Activated T-cell treated with anti-CD3 and anti-CD28 coated beads for 24 hours (primary cell): Measurements from ENCODE around the gene INPP5A.
"Not testable (repeated sequence)": the region's sequence is repeated elsewhere in the genome, so short reads cannot be mapped to it uniquely, and the experiment has no call there.

Experiments used
- DNase-seq: peaks from one replicate; pipeline ENCODE4 v3.0.0-alpha.2; 2020; ENCODE audit warnings: low read depth

INPP5A gene

DNA sequence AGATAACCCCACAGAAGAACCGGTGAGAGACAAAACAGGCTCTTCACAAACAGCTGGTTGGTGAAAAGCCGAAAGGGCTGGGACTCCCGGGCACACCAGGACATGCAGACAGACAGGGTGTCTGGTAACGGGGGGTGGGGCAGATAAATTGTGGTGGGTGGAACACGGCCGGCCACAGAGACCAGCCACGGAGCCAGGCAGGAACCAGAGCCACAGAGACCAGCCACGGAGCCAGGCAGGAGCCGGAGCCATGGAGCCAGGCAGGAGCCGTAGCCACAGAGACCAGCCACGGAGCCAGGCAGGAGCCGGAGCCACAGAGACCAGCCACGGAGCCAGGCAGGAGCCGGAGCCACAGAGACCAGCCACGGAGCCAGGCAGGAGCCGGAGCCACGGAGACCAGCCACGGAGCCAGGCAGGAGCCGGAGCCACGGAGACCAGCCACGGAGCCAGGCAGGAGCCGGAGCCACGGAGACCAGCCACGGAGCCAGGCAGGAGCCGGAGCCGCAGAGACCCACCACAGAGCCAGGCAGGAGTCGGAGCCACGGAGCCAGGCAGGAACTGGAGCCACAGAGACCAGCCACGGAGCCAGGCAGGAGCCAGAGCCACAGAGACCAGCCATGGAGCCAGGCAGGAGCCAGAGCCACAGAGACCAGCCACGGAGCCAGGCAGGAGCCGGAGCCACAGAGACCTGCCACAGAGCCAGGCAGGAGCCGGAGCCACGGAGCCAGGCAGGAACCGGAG is 288.4 kb downstream of the INPP5A start:
- DNase-seq = not testable (repeated sequence)

DNA sequence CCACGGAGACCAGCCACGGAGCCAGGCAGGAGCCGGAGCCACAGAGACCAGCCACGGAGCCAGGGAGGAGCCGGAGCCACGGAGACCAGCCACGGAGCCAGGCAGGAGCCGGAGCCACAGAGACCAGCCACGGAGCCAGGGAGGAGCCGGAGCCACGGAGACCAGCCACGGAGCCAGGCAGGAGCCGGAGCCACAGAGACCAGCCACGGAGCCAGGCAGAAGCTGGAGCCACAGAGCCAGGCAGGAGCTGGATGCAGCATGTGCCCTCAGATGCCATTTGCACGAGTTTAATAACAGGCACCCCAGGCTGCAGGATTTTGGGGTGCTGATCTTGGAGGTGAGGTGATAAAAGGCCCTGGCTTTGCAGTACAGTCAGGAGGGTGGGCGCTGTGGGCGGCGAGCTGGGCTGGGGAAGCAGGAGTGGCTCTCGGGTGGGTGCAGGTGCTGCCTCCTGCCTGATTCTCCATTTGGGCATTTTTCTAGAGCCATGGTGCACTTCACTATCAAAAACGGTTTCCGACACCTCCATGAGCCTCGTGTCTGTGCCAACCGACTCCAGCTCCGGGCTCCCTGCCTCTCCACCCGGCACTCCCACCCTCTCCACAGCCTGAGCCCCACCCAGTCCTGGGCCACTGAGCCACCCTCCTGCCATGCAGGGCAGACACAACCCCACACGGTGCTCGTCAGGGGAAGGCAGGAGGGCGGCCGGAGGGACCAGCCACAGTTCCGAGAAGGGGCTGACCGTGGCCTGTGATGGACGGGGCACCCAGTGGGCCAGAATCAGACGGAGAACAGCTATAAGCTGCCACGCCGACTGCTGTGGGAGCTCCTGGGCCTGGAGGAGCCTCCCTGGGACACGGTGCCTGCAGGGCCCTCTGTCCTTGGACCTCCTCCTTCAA is 289.2 kb downstream of the INPP5A start:
- DNase-seq = no peak

DNA sequence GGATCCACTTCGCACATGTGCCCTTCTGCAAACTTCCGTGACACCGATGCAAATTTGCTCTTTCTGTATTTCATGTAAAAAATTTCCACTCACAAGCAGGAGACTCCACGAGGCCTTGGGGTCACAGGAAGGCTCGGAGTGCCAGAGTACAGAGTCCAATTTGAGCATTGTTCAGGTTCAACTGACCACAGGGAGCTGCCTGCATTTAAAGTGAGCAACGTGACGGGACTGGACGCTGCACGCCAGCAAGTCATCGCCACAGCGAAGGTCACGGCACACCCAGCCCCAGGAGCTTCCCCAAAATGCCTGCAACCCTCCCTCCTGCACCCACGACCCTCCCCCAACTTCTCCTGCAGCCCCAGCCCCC is 289.8 kb downstream of the INPP5A start:
- no peak for DNase-seq

DNA sequence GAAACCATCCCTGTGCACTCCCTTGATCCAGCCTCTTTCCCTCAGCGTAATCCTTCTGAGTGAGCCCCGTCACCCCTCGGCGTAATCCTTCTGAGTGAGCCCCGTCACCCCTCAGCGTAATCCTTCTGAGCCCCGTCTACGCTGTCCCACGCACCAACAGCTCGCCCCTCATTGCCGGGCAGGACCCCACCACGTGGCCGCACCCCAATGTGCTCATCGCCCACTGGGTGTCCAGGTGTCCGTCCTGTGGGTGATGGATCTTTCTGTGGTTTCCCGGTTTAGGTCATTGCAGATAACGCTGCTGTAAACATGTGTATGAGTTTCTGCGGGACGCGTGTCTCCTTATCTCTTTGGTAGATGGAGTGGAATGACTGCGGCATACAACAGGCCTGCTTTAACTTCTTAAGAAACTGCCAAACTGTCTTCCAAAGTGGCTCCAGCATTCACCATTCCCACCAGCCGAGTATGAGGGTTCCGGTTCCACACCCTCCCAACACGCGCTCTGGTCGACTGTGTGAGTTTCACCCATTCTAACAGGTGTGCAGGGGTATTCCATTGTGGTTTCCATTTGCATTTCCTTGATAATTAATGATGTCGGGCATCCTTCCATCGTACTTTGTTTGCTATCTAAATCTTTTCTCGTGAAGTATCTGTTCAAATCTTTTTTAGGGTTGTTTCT is 290.4 kb downstream of the INPP5A start:
- no peak for DNase-seq

DNA sequence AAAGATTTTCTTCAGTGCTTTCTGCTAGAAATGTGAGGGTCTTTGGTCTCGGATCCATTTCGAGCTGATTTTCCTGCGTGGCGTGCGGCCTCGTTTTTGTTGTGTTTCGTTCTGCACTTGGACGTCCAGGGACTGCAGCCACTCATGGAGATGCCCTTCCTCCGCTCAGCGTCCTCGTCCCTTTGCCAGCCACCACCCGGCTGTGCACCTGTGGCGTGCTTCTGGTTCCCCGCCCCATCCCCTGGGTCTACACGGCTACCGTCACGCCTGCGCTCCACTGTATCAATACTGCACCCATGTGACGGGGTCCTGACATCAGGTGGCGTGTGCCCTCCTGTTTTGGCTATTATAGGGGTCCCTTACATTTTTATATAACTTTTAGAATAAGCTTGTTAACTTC is 291.1 kb downstream of the INPP5A start:
- no peak for DNase-seq

DNA sequence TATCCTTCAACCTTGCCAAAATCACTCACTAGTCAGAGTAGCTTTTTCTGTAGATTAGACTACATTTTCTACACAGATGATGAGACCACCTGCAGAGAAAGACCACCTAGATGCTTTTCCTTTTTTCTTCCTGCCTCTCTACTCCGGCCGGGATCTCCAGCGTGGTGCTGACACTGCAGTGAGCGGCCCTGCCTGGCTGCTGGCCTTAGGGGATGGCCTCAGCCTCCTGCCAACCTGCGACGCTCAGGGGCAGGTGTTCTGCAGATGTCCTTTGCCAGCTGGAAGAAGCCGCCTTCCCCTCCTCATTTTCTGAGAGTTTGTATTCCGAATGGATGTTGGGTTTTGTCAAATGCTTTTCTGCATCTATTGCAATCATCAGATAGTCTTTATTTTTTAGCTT is 291.8 kb downstream of the INPP5A start:
- no peak for DNase-seq

DNA sequence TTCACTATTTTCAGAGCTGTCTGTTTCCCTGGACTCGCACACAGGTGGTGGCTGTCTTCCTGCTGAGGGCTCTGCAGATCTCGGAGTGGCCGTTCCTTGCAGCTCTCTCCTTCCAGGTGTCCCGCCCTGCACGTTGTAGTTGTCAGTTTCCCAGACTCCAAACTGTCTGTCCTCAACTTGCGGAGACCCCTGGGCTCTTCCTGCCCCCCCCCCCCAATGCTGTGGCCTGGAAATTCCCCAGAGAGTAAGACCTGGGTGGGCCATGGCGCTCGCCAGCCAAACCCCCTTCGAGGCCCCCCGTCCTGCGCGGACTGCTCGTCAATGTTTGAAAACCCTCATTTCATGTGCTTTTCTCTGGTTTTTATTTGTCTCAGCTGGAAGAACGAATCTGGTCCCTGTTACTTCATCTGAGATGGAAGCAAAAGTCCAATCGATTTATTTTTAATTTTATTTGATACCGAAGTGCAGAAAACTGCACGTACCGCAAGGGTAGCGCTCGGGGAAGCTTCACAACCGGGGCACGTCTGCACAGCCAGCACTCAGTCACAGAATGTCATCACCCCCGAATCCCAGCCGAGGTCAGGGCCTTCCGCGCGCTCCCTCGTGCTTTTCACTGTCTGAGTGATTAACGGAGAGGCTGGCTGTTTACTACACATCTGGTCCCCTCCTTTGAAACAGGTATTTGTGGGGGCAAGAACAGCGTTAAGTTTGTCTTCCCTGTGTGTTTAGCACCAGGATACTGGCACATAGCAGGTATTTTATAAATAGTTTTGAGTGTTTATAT is 294.8 kb downstream of the INPP5A start:
- no peak for DNase-seq
